AG04450 (cell line): Measurements from ENCODE around the gene MPZL3. TPM values are rescaled to one million over a fixed set of nuclear protein-coding genes. Genes with fewer than 3 reads are reported as not detected.
"Not testable (repeated sequence)": the region's sequence is repeated elsewhere in the genome, so short reads cannot be mapped to it uniquely, and the experiment has no call there.

ENCODE experiments used
- CTCF ChIA-PET: fragments of 300-600, 350-600 bp; formaldehyde crosslinking; extraction: SDS; loops from one replicate; lab custom pipeline; 2022; ENCODE audit warnings: antibody characterized with exemption, inconsistent platforms; lab: Charles Lee
- POLR2A ChIA-PET: fragments of 350-600 bp; formaldehyde crosslinking; extraction: SDS; loops from one replicate; lab custom pipeline; 2021; ENCODE audit warnings: antibody characterized with exemption, inconsistent platforms; lab: Yijun Ruan, JAX
- DNase-seq: peaks from one replicate; pipeline ENCODE4 v3.0.0-alpha.2; 2011; ENCODE audit warnings: low read depth, low spot score
- H3K27ac ChIP-seq: one replicate; pipeline ENCODE4 v1.5.1; 2012; ENCODE audit warnings: low read depth, low read length, control low read depth
- H3K27me3 ChIP-seq: one replicate; pipeline ENCODE4 v1.6.0; 2012; ENCODE audit warnings: low read length; ENCODE audit not compliant: control insufficient read depth, insufficient read depth
- H3K4me3 ChIP-seq: 2 replicates; pipeline ENCODE4 v1.5.1; 2011; ENCODE audit warnings: mild to moderate bottlenecking, low read depth, low read length, control low read depth
- H3K9me3 ChIP-seq: 2 replicates; pipeline ENCODE4 v1.5.1; 2012; ENCODE audit warnings: low read length; ENCODE audit not compliant: control insufficient read depth, insufficient read depth
- CTCF ChIP-seq: IDR thresholded peaks from 2 replicates; pipeline ENCODE4 v1.5.1; 2011; ENCODE audit warnings: low read depth, low read length, control low read depth, inconsistent platforms
- polyA plus RNA-seq: library from polyadenylated mRNA; depleted of rRNA; stranded (reverse); fragments of >200 nt; gene quantifications from 2 replicates; pipeline ENCODE4 v1.2.3, GENCODE V29; 2011; rRNA removed
- small RNA-seq: library from RNA; depleted of rRNA; stranded (forward); fragments of <200 nt; gene quantifications from one replicate; pipeline ENCODE3, GENCODE V24; 2012; ENCODE audit warnings: low read depth; ENCODE audit not compliant: insufficient read length

Gene MPZL3
- polyA plus RNA-seq, 1 experiment: 0.07 TPM

GRCh38 chr11:118184784-118185579 lies 67.2 kb downstream of the MPZL3 start:
- Histone ChIP-seq H3K27ac (no peak overlapping the region), H3K4me3 (no peak overlapping the region), H3K27me3 (peaks cover 13% of the 10 kb centered on the region), H3K9me3 (no peaks in the 10 kb centered on the region)
- TF ChIP-seq CTCF: no peak
- CTCF ChIA-PET: interaction anchor here (1.2 to 1.8 kb wide), 2 partner anchors 13 kb away, joined by 3 to 11 read pairs; no protein-coding TSS in a partner anchor
- POLR2A ChIA-PET: no interaction called here
- no peak for DNase-seq

- CTCF ChIA-PET: not testable (repeated sequence)
These were observed 68.5 kb downstream of the MPZL3 start for GRCh38 chr11:118183691-118184090.

GRCh38 chr11:118180300-118180703 lies 71.9 kb downstream of the MPZL3 start:
- H3K9me3 ChIP-seq: no peaks in the 10 kb centered on the region
- DNase-seq: no peak
- CTCF ChIA-PET: interaction anchor here (1.5 to 2.4 kb wide), 2 partner anchors 9 to 18 kb away, joined by 5 to 12 read pairs; no protein-coding TSS in a partner anchor
- H3K27me3 ChIP-seq: peaks cover 21% of the 10 kb centered on the region
- TF ChIP-seq CTCF: no peak
- no peak overlapping the region for H3K27ac ChIP-seq
- POLR2A ChIA-PET: no interaction called here
- H3K4me3 ChIP-seq: no peak overlapping the region

More at GRCh38 chr11:118183691-118184090, 68.5 kb downstream of the MPZL3 start:
- H3K9me3 ChIP-seq, H3K27ac ChIP-seq, DNase-seq, POLR2A ChIA-PET, H3K4me3 ChIP-seq: not testable (repeated sequence)
- peaks cover 13% of the 10 kb centered on the region for H3K27me3 ChIP-seq

GRCh38 chr11:118176778-118177134 lies 75.4 kb downstream of the MPZL3 start:
- ChIA-PET CTCF (no interaction called here), POLR2A (no interaction called here)
- H3K9me3 ChIP-seq: no peaks in the 10 kb centered on the region
- H3K4me3 ChIP-seq: no peak overlapping the region
- TF ChIP-seq CTCF: no peak
- H3K27me3 ChIP-seq: peaks cover 23% of the 10 kb centered on the region
- DNase-seq: no peak
- no peak overlapping the region for H3K27ac ChIP-seq

Small RNAs within 50 kb of the gene (small RNA-seq; reads per million reads assigned to genes)
- not detected for gene HSPE1P18

Other genes starting within 250 kb of the MPZL3 start
- not detected in 2 replicates for gene TMPRSS4, start 175.3 kb downstream of the MPZL3 start, polyA plus RNA-seq
- not detected in 2 replicates for gene SMIM35, start 165.4 kb downstream of the MPZL3 start, polyA plus RNA-seq
- 0.10 and 0.11 TPM in 2 replicates for gene SCN4B, start 99.5 kb downstream of the MPZL3 start, polyA plus RNA-seq
- 0.01 TPM in 1 of 2 replicates, not detected in the other for gene SCN2B, start 75.7 kb downstream of the MPZL3 start, polyA plus RNA-seq
- gene JAML, start 27.4 kb downstream of the MPZL3 start, polyA plus RNA-seq: not detected in 2 replicates
- gene MPZL2, start 11.9 kb upstream of the MPZL3 start, polyA plus RNA-seq: not detected in 2 replicates
- gene CD3E, start 52.4 kb upstream of the MPZL3 start, polyA plus RNA-seq: not detected in 2 replicates
- not detected in 2 replicates for gene CD3D, start 90.3 kb upstream of the MPZL3 start, polyA plus RNA-seq
- gene CD3G, start 92.0 kb upstream of the MPZL3 start, polyA plus RNA-seq: not detected in 2 replicates
- 32.0 and 33.7 TPM in 2 replicates for gene UBE4A, start 107.2 kb upstream of the MPZL3 start, polyA plus RNA-seq
- gene ATP5MG, start 149.2 kb upstream of the MPZL3 start, polyA plus RNA-seq: 346 and 423 TPM in 2 replicates
- gene KMT2A, start 184.1 kb upstream of the MPZL3 start, polyA plus RNA-seq: 23.6 and 28.7 TPM in 2 replicates